ENCODE data around the gene RIMKLB. TPM values are rescaled to one million over a fixed set of nuclear protein-coding genes. Genes with fewer than 3 reads are reported as not detected.

Gene RIMKLB
- total RNA-seq, 6 experiments from 2014 or later = 8.5 to 10.7 (median 9.0) TPM

GRCh38 chr12:8779281-8779680 lies 81.5 kb downstream of the RIMKLB start:
- no peak for TF ChIP-seq CTCF (IDR thresholded peaks at IDR 0.05)
- H3K27me3 Mint-ChIP-seq (ENCODE audit: insufficient read depth) = no peaks in the 10 kb centered on the region
- H3K4me3 Mint-ChIP-seq = no peak overlapping the region
- H3K27ac Mint-ChIP-seq = no peak overlapping the region
- no peaks in the 10 kb centered on the region for H3K9me3 Mint-ChIP-seq
- no peaks in the 10 kb centered on the region for H3K36me3 Mint-ChIP-seq (ENCODE audit: low read depth)
- H3K4me1 Mint-ChIP-seq (ENCODE audit: low read depth) = no peaks in the 10 kb centered on the region
- DNase-seq = no peak

- no peak overlapping the region for H3K27ac Mint-ChIP-seq
- H3K9me3 Mint-ChIP-seq = no peaks in the 10 kb centered on the region
- H3K36me3 Mint-ChIP-seq (ENCODE audit: low read depth) = no peaks in the 10 kb centered on the region
- TF ChIP-seq CTCF (IDR thresholded peaks at IDR 0.05) = no peak
- H3K4me3 Mint-ChIP-seq = no peak overlapping the region
- no peaks in the 10 kb centered on the region for H3K27me3 Mint-ChIP-seq (ENCODE audit: insufficient read depth)
- H3K4me1 Mint-ChIP-seq (ENCODE audit: low read depth) = no peaks in the 10 kb centered on the region
- DNase-seq = no peak
Observed at GRCh38 chr12:8779862-8780261, 82.1 kb downstream of the RIMKLB start.

- Mint-ChIP-seq H3K27me3 (ENCODE audit: insufficient read depth) (no peaks in the 10 kb centered on the region), H3K4me3 (no peak overlapping the region), H3K4me1 (ENCODE audit: low read depth) (no peaks in the 10 kb centered on the region), H3K36me3 (ENCODE audit: low read depth) (no peaks in the 10 kb centered on the region), H3K9me3 (no peaks in the 10 kb centered on the region), H3K27ac (no peak overlapping the region)
- peak; percentile 40 for DNase-seq
- TF ChIP-seq CTCF (IDR thresholded peaks at IDR 0.05) = peak; percentile 64
Observed at GRCh38 chr12:8780389-8780788, 82.6 kb downstream of the RIMKLB start.

- no peak for DNase-seq
- H3K27me3 Mint-ChIP-seq (ENCODE audit: insufficient read depth) = no peaks in the 10 kb centered on the region
- no peaks in the 10 kb centered on the region for H3K9me3 Mint-ChIP-seq
- no peak overlapping the region for H3K27ac Mint-ChIP-seq
- H3K4me3 Mint-ChIP-seq = no peak overlapping the region
- H3K4me1 Mint-ChIP-seq (ENCODE audit: low read depth) = no peaks in the 10 kb centered on the region
- no peak for TF ChIP-seq CTCF (IDR thresholded peaks at IDR 0.05)
- no peaks in the 10 kb centered on the region for H3K36me3 Mint-ChIP-seq (ENCODE audit: low read depth)
Observed at GRCh38 chr12:8781381-8782127, 83.8 kb downstream of the RIMKLB start.

- Mint-ChIP-seq H3K4me3 (no peak overlapping the region), H3K27ac (no peak overlapping the region)
Observed at GRCh38 chr12:8784290-8784888, 86.6 kb downstream of the RIMKLB start.

More at GRCh38 chr12:8784290-8784888, 86.6 kb downstream of the RIMKLB start:
- H3K36me3 Mint-ChIP-seq (ENCODE audit: low read depth) = no peaks in the 10 kb centered on the region
- H3K9me3 Mint-ChIP-seq = no peaks in the 10 kb centered on the region
- DNase-seq = no peak
- TF ChIP-seq CTCF (IDR thresholded peaks at IDR 0.05) = no peak
- no peaks in the 10 kb centered on the region for H3K27me3 Mint-ChIP-seq (ENCODE audit: insufficient read depth)
- no peaks in the 10 kb centered on the region for H3K4me1 Mint-ChIP-seq (ENCODE audit: low read depth)
